ENCODE data around the gene OR6A2. TPM values are rescaled to one million over a fixed set of nuclear protein-coding genes. Genes with fewer than 3 reads are reported as not detected.

The OR6A2 gene
- total and polyA plus RNA-seq, 9 of the 15 experiments (the other 6 are each of a cell fraction or from before 2014, with no cell fraction given): 0.04 to 0.69 (median 0.35) TPM; not detected in 2

- CTCF ChIA-PET (ENCODE audit: low intra/inter-chr PET ratio): no interaction called here
- WGBS (ENCODE audit: insufficient coverage, low coverage, missing lambda C conversion rate): 52% methylated on average over 4 of the region's 4 CpGs
- Histone ChIP-seq H3K9me3 (replicated peaks; ENCODE audit: control insufficient read depth, insufficient read depth, low read depth, low read length) (0 out of 2 replicates have a peak, but pooled peaks cover 3% of the 10 kb centered on the region), H3K9ac (ENCODE audit: insufficient read depth in 1 of 2, low read depth in 2 of 2, low read length in 2 of 2) (peak overlapping the region in 1 of 2 experiments; percentile 48; a peak in 2 of 4 replicates), H3K36me3 (ENCODE audit: control insufficient read depth, insufficient read depth, low read length) (no peaks in the 10 kb centered on the region), H3K79me2 (ENCODE audit: control insufficient read depth, insufficient read depth, low read length) (no peaks in the 10 kb centered on the region), H3K9me1 (ENCODE audit: control insufficient read depth, insufficient read depth, low read length) (no peaks in the 10 kb centered on the region), H3K4me2 (ENCODE audit: insufficient read depth, low read length) (peak overlapping the region; percentile 39; the same call in 1 of the 2 replicates), H3K27me3 (ENCODE audit: control insufficient read depth in 2 of 2, insufficient read depth in 2 of 2, low read length in 2 of 2) (no peaks in the 10 kb centered on the region), H4K20me1 (replicated peaks; ENCODE audit: control insufficient read depth, insufficient read depth, low read length) (no peaks in the 10 kb centered on the region), H3K4me3 (no peak overlapping the region), H3K27ac (ENCODE audit: extremely low read depth, low read depth, low read length) (peak overlapping the region; percentile 72), H3K4me1 (replicated peaks in 1 of 2; ENCODE audit: control insufficient read depth in 2 of 2, insufficient read depth in 2 of 2, low read length in 2 of 2) (peaks cover 0 to 50% of the 10 kb centered on the region in 2 experiments), H2AFZ (ENCODE audit: low read depth, low read length) (peak overlapping the region; percentile 82)
- no TSS peak for BruUV-seq (replicated peaks)
- POLR2A ChIA-PET: interaction anchor here (0.9 to 2.1 kb wide), 5 partner anchors 11 to 264 kb away, joined by 3 to 7 read pairs (median 6); partner anchors contain the start of genes ARFIP2 and TIMM10B
- intact Hi-C loops (cut with micrococcal nuclease): no loop called here
- ATAC-seq (no peak), FAIRE-seq (no peak), DNase-seq (ENCODE audit: extremely low read depth in 1 of 4, low spot score in 3 of 4) (no peak)
- in situ Hi-C loops (cut with MboI): no loop called here
- TF ChIP-seq ZNF584 (CRISPR knock-in tag; IDR thresholded peaks at IDR 0.05; ENCODE audit: low read depth): peak; percentile 15; the same call in 1 of the 2 replicates
- TF ChIP-seq YY1 (IDR thresholded peaks at IDR 0.05; ENCODE audit: borderline replicate concordance in 1 of 3, control insufficient read depth in 1 of 3, extremely low read depth in 1 of 3, insufficient read depth in 3 of 3, insufficient read length in 1 of 3, insufficient replicate concordance in 2 of 3, low read depth in 1 of 3, low read length in 2 of 3): peak in 1 of 3 experiments; percentile 11
- TF ChIP-seq NFRKB (IDR thresholded peaks at IDR 0.05; ENCODE audit: low read depth): 0 out of 2 replicates have a peak, but pooled peaks have one; percentile 76
- 0 out of 2 replicates have a peak, but pooled peaks have one; percentile 48 for TF ChIP-seq ZNF592 (IDR thresholded peaks at IDR 0.05)
- no peak for TF ChIP-seq CCAR2 (IDR thresholded peaks at IDR 0.05; ENCODE audit: low read depth, low read length)
- TF ChIP-seq, protein P1, sequence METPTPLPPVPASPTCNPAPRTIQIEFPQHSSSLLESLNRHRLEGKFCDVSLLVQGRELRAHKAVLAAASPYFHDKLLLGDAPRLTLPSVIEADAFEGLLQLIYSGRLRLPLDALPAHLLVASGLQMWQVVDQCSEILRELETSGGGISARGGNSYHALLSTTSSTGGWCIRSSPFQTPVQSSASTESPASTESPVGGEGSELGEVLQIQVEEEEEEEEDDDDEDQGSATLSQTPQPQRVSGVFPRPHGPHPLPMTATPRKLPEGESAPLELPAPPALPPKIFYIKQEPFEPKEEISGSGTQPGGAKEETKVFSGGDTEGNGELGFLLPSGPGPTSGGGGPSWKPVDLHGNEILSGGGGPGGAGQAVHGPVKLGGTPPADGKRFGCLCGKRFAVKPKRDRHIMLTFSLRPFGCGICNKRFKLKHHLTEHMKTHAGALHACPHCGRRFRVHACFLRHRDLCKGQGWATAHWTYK (CRISPR knock-in tag; IDR thresholded peaks at IDR 0.05): no peak
- TF ChIP-seq, protein P2, sequence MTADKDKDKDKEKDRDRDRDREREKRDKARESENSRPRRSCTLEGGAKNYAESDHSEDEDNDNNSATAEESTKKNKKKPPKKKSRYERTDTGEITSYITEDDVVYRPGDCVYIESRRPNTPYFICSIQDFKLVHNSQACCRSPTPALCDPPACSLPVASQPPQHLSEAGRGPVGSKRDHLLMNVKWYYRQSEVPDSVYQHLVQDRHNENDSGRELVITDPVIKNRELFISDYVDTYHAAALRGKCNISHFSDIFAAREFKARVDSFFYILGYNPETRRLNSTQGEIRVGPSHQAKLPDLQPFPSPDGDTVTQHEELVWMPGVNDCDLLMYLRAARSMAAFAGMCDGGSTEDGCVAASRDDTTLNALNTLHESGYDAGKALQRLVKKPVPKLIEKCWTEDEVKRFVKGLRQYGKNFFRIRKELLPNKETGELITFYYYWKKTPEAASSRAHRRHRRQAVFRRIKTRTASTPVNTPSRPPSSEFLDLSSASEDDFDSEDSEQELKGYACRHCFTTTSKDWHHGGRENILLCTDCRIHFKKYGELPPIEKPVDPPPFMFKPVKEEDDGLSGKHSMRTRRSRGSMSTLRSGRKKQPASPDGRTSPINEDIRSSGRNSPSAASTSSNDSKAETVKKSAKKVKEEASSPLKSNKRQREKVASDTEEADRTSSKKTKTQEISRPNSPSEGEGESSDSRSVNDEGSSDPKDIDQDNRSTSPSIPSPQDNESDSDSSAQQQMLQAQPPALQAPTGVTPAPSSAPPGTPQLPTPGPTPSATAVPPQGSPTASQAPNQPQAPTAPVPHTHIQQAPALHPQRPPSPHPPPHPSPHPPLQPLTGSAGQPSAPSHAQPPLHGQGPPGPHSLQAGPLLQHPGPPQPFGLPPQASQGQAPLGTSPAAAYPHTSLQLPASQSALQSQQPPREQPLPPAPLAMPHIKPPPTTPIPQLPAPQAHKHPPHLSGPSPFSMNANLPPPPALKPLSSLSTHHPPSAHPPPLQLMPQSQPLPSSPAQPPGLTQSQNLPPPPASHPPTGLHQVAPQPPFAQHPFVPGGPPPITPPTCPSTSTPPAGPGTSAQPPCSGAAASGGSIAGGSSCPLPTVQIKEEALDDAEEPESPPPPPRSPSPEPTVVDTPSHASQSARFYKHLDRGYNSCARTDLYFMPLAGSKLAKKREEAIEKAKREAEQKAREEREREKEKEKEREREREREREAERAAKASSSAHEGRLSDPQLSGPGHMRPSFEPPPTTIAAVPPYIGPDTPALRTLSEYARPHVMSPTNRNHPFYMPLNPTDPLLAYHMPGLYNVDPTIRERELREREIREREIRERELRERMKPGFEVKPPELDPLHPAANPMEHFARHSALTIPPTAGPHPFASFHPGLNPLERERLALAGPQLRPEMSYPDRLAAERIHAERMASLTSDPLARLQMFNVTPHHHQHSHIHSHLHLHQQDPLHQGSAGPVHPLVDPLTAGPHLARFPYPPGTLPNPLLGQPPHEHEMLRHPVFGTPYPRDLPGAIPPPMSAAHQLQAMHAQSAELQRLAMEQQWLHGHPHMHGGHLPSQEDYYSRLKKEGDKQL (CRISPR knock-in tag; IDR thresholded peaks at IDR 0.05; ENCODE audit: borderline replicate concordance): no peak
- no peak for TF ChIP-seq SNIP1 (IDR thresholded peaks at IDR 0.05; ENCODE audit: low read depth)
These were observed 54.5 kb downstream of the OR6A2 start for GRCh38 chr11:6745018-6745417.
